PC-3 (cell line): Measurements from ENCODE around the gene CASP4. TPM values are rescaled to one million over a fixed set of nuclear protein-coding genes. Genes with fewer than 3 reads are reported as not detected.

Experiments used
- ATAC-seq: fragments of 200-7000 bp; cut with Tn5 transposase; 2 replicates; pipeline ENCODE4 v1.9.1; 2020; ENCODE audit warnings: mild to moderate bottlenecking, moderate library complexity
- BruUV-seq: library from RNA; stranded (reverse); fragments of 400-500 nt; replicated peaks from 2 replicates; lab custom pipeline; 2021; lab: Mats Ljungman, UMichigan
- CTCF ChIA-PET: fragments of 300-600 bp; sonication (Branson Sonifier 250); formaldehyde crosslinking; loops from one replicate; lab custom pipeline; 2022; ENCODE audit warnings: antibody characterized with exemption; lab: Charles Lee
- POLR2A ChIA-PET: fragments of 300-600 bp; sonication (Branson Sonifier 250); formaldehyde crosslinking; loops from one replicate; lab custom pipeline; 2022; ENCODE audit warnings: antibody characterized with exemption; ENCODE audit not compliant: unreplicated experiment; lab: Charles Lee
- DNase-seq: peaks from one replicate; pipeline ENCODE4 v3.0.0-alpha.2; 2015
- H2AFZ ChIP-seq: fragments of 300-600 bp; sonication (generic); 2 replicates; pipeline ENCODE4 v1.6.0; 2016; ENCODE audit warnings: antibody characterized with exemption, low read length
- H3F3A ChIP-seq: fragments of 300-600 bp; sonication (generic); one replicate; pipeline ENCODE4 v1.6.0; 2017; ENCODE audit warnings: antibody characterized with exemption, low read length, control low read depth, mild to moderate bottlenecking; ENCODE audit not compliant: unreplicated experiment
- H3K27ac ChIP-seq: fragments of 300-600 bp; sonication (generic); 2 replicates; pipeline ENCODE4 v1.5.1; 2016; ENCODE audit warnings: mild to moderate bottlenecking, low read length
- H3K27me3 ChIP-seq: fragments of 300-600 bp; sonication (generic); 2 replicates; pipeline ENCODE4 v1.6.1; 2016; ENCODE audit warnings: low read length, mixed read lengths
- H3K36me3 ChIP-seq: fragments of 300-600 bp; sonication (generic); 2 replicates; pipeline ENCODE4 v1.6.1; 2016; ENCODE audit warnings: low read depth, mixed run types, low read length, mixed read lengths
- H3K4me1 ChIP-seq: fragments of 300-600 bp; sonication (generic); 2 replicates; pipeline ENCODE4 v1.5.1; 2016; ENCODE audit warnings: low read length; ENCODE audit not compliant: insufficient read depth
- H3K4me2 ChIP-seq: fragments of 300-600 bp; sonication (generic); 2 replicates; pipeline ENCODE4 v1.6.0; 2016; ENCODE audit warnings: low read length
- H3K4me3 ChIP-seq: fragments of 300-600 bp; sonication (generic); 2 replicates; pipeline ENCODE4 v1.5.1; 2016; ENCODE audit warnings: mild to moderate bottlenecking, low read length, mixed read lengths
- H3K79me2 ChIP-seq: fragments of 300-600 bp; sonication (generic); 2 replicates; pipeline ENCODE4 v1.6.1; 2017; ENCODE audit warnings: low read length, mixed read lengths
- H3K9ac ChIP-seq: fragments of 300-600 bp; sonication (generic); 2 replicates; pipeline ENCODE4 v1.6.0; 2016; ENCODE audit warnings: mild to moderate bottlenecking, low read length
- H3K9me2 ChIP-seq: fragments of 300-600 bp; sonication (generic); replicated peaks from 2 replicates; pipeline ENCODE4 v1.6.1; 2016; ENCODE audit warnings: mixed run types, low read length, mixed read lengths
- H3K9me3 ChIP-seq: fragments of 300-600 bp; sonication (generic); 2 replicates; pipeline ENCODE4 v1.6.1; 2016; ENCODE audit warnings: low read length, mixed read lengths
- H4K20me1 ChIP-seq: fragments of 300-600 bp; sonication (generic); 2 replicates; pipeline ENCODE4 v1.6.1; 2016; ENCODE audit warnings: low read length, mixed read lengths
- CTCF ChIP-seq: fragments of 300-600 bp; sonication (generic); conservative IDR thresholded peaks from 2 replicates; pipeline ENCODE4 v1.5.1; 2017; ENCODE audit warnings: antibody characterized with exemption, low read depth, mild to moderate bottlenecking, low read length
- EZH2 ChIP-seq: fragments of 300-600 bp; sonication (generic); IDR thresholded peaks from one replicate; pipeline ENCODE4 v1.6.1; 2017; ENCODE audit warnings: antibody characterized with exemption, mild to moderate bottlenecking, low read length; ENCODE audit not compliant: unreplicated experiment
- EZH2phosphoT487 ChIP-seq: fragments of 300-600 bp; sonication (generic); IDR thresholded peaks from 2 replicates; pipeline ENCODE4 v1.6.1; 2018; ENCODE audit warnings: mild to moderate bottlenecking, antibody characterized with exemption, low read length, borderline replicate concordance
- intact Hi-C: fragments of 100-400 bp; cut with micrococcal nuclease; formaldehyde crosslinking; loops from 2 replicates; pipeline ENCODE4 v1.9.0; 2023
- total RNA-seq: library from RNA; depleted of rRNA; stranded (reverse); fragments of >200 nt; gene quantifications from 2 replicates; pipeline ENCODE4 v1.2.3, GENCODE V29; 2014

Gene CASP4
- total RNA-seq, 1 experiment from 2014 or later: 40.9 TPM

- peak; percentile 79 for DNase-seq
- H3K4me2 ChIP-seq: peak overlapping the region; percentile 83
- peak overlapping the region; percentile 74 for H3K4me3 ChIP-seq
- peak overlapping the region; percentile 71 for H3K27ac ChIP-seq
- ChIA-PET CTCF (interaction anchor here (0.6 kb wide), 1 partner anchor 84 kb away, joined by 3 read pairs; no protein-coding TSS in a partner anchor), POLR2A (no interaction called here)
- no peaks in the 10 kb centered on the region for H3K9me3 ChIP-seq
- H3K27me3 ChIP-seq: no peaks in the 10 kb centered on the region
- H3K79me2 ChIP-seq: peaks cover 16% of the 10 kb centered on the region
- H3K4me1 ChIP-seq: peaks cover 25% of the 10 kb centered on the region
- no peaks in the 10 kb centered on the region for H3K36me3 ChIP-seq
- H4K20me1 ChIP-seq: no peaks in the 10 kb centered on the region
- no peak for TF ChIP-seq EZH2phosphoT487
- no peak for TF ChIP-seq CTCF
- TF ChIP-seq EZH2: no peak
- TSS peak; percentile 89 for BruUV-seq
- no peaks in the 10 kb centered on the region for H3K9me2 ChIP-seq
- intact Hi-C loops: loop anchor here (1.0 to 10.0 kb wide), 5 partner anchors 80 to 895 kb away; no protein-coding TSS in a partner anchor
- peak overlapping the region; percentile 73 for H3K9ac ChIP-seq
- ATAC-seq: peak; percentile 58
- H2AFZ ChIP-seq: peak overlapping the region; percentile 94
- H3F3A ChIP-seq: no peaks in the 10 kb centered on the region
Measured at GRCh38 chr11:104967534-104968354, 630 bp downstream of the CASP4 start.

GRCh38 chr11:104965735-104966134 lies 2.6 kb downstream of the CASP4 start:
- ChIA-PET CTCF (no interaction called here), POLR2A (no interaction called here)
- no peaks in the 10 kb centered on the region for H3K27me3 ChIP-seq
- DNase-seq (peak; percentile 26), ATAC-seq (no peak)
- no peaks in the 10 kb centered on the region for H3K36me3 ChIP-seq
- TF ChIP-seq CTCF (no peak), EZH2phosphoT487 (no peak), EZH2 (no peak)
- no peaks in the 10 kb centered on the region for H3F3A ChIP-seq
- H3K9me2 ChIP-seq: no peaks in the 10 kb centered on the region
- H3K79me2 ChIP-seq: peaks cover 16% of the 10 kb centered on the region
- peak overlapping the region; percentile 83 for H3K4me2 ChIP-seq
- H2AFZ ChIP-seq: no peak overlapping the region
- BruUV-seq: no TSS peak
- no peak overlapping the region for H3K27ac ChIP-seq
- intact Hi-C loops: loop anchor here (5.0 to 10.0 kb wide), 3 partner anchors 239 to 897 kb away; no protein-coding TSS in a partner anchor
- H3K4me3 ChIP-seq: no peak overlapping the region
- peaks cover 25% of the 10 kb centered on the region for H3K4me1 ChIP-seq
- H3K9ac ChIP-seq: no peak overlapping the region
- H3K9me3 ChIP-seq: no peaks in the 10 kb centered on the region
- no peaks in the 10 kb centered on the region for H4K20me1 ChIP-seq

DNA sequence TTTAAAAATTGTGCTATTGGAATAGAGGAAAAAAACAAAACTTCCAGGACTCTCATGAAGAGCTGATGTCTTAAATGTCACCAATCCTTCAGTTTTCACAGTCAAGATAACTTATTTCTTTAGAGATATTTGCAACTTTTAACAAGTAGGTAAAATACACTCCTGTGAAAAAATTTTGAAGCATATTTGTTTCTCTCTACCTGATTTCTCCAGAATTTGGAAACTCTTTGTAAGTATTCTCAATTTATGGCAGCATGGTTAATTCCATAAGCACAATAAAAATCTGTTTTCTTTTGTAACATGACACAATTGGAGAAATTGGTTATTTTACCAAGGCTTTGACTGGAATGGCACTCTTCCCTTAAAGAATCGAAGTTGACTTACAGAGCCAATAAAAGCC lies 4.1 kb downstream of the CASP4 start:
- ChIA-PET POLR2A (no interaction called here), CTCF (no interaction called here)
- H3K27ac ChIP-seq: no peak overlapping the region
- TF ChIP-seq EZH2 (no peak), CTCF (no peak), EZH2phosphoT487 (no peak)
- no peaks in the 10 kb centered on the region for H4K20me1 ChIP-seq
- no peaks in the 10 kb centered on the region for H3K36me3 ChIP-seq
- H3K9ac ChIP-seq: no peak overlapping the region
- H3K4me3 ChIP-seq: no peak overlapping the region
- intact Hi-C loops: loop anchor here (10.0 kb wide), 2 partner anchors 241 to 611 kb away; no protein-coding TSS in a partner anchor
- no peak for DNase-seq
- H3K9me2 ChIP-seq: no peaks in the 10 kb centered on the region
- no peak overlapping the region for H2AFZ ChIP-seq
- H3F3A ChIP-seq: no peaks in the 10 kb centered on the region
- no TSS peak for BruUV-seq
- ATAC-seq: no peak
- H3K9me3 ChIP-seq: no peaks in the 10 kb centered on the region
- no peak overlapping the region for H3K4me2 ChIP-seq
- no peaks in the 10 kb centered on the region for H3K27me3 ChIP-seq
- H3K4me1 ChIP-seq: peaks cover 25% of the 10 kb centered on the region
- peaks cover 16% of the 10 kb centered on the region for H3K79me2 ChIP-seq
